ENCODE measurements around the gene TRIM38.

TRIM38 gene

GRCh38 chr6:25972902-25973301, 10.3 kb downstream of the TRIM38 start:
- TF ChIP-seq CTCF (IDR thresholded peaks at IDR 0.05; ENCODE audit: extremely low read depth, missing control alignments) = no peak
- DNase-seq (ENCODE audit: low spot score) = no peak

GRCh38 chr6:25973923-25974555, 11.4 kb downstream of the TRIM38 start:
- no peak for TF ChIP-seq CTCF (IDR thresholded peaks at IDR 0.05; ENCODE audit: extremely low read depth, missing control alignments)
- DNase-seq (ENCODE audit: low spot score) = no peak

GRCh38 chr6:25975923-25976560, 13.4 kb downstream of the TRIM38 start:
- no peak for DNase-seq (ENCODE audit: low spot score)

GRCh38 chr6:25980935-25981334, 18.3 kb downstream of the TRIM38 start:
- DNase-seq (ENCODE audit: low spot score) = no peak
- no peak for TF ChIP-seq CTCF (IDR thresholded peaks at IDR 0.05; ENCODE audit: extremely low read depth, missing control alignments)

More at GRCh38 chr6:25975923-25976560, 13.4 kb downstream of the TRIM38 start:
- TF ChIP-seq CTCF (IDR thresholded peaks at IDR 0.05; ENCODE audit: extremely low read depth, missing control alignments) = no peak

GRCh38 chr6:25981568-25982263, 19.1 kb downstream of the TRIM38 start:
- no peak for TF ChIP-seq CTCF (IDR thresholded peaks at IDR 0.05; ENCODE audit: extremely low read depth, missing control alignments)
- no peak for DNase-seq (ENCODE audit: low spot score)

- no peak for TF ChIP-seq CTCF (IDR thresholded peaks at IDR 0.05; ENCODE audit: extremely low read depth, missing control alignments)
- no peak for DNase-seq (ENCODE audit: low spot score)
These were observed 21.7 kb downstream of the TRIM38 start for GRCh38 chr6:25984265-25984664.

- TF ChIP-seq CTCF (IDR thresholded peaks at IDR 0.05; ENCODE audit: extremely low read depth, missing control alignments) = no peak
- DNase-seq (ENCODE audit: low spot score) = no peak
These were observed 25.2 kb downstream of the TRIM38 start for GRCh38 chr6:25987845-25988244.

All from GM20000 (cell line).